SK-N-SH (cell line): ENCODE data around the gene SIM1. TPM values are rescaled to one million over a fixed set of nuclear protein-coding genes. Genes with fewer than 3 reads are reported as not detected.

Experiments
- CTCF ChIA-PET: fragments of 300-600, 350-600 bp; formaldehyde crosslinking; extraction: SDS; loops from one replicate; lab custom pipeline; 2021; lab: Yijun Ruan, JAX
- POLR2A ChIA-PET: fragments of 350-600 bp; sonication (Branson Sonifier 250); formaldehyde crosslinking; extraction: SDS; loops from one replicate; lab custom pipeline; 2020; ENCODE audit warnings: antibody characterized with exemption, inconsistent platforms; lab: Yijun Ruan, JAX
- DNase-seq: peaks from one replicate; pipeline ENCODE4 v3.0.0; 2012
- H2AFZ ChIP-seq: fragments of 200-600 bp; sonication (generic); 2 replicates; pipeline ENCODE4 v1.8.1; 2016; ENCODE audit warnings: antibody characterized with exemption, mild to moderate bottlenecking, low read depth
- H3F3A ChIP-seq: fragments of 200-600 bp; sonication (generic); replicated peaks from 2 replicates; pipeline ENCODE3; 2016; ENCODE audit warnings: antibody characterized with exemption, mild to moderate bottlenecking; ENCODE audit not compliant: insufficient read depth
- H3K27ac ChIP-seq, 2 experiments: fragments of 200-500 bp in 1 of 2; fragments of 200-600 bp in 1 of 2; sonication (Bioruptor generic) in 1 of 2; sonication (generic), shearing (Covaris generic) in 1 of 2; 2 replicates each; pipeline versions ENCODE4 v1.5.1 to v1.6.1; 2014 to 2016; ENCODE audit warnings: low read depth in 2 of 2, inconsistent platforms in 1 of 2, low read length in 1 of 2, mild to moderate bottlenecking in 1 of 2, mixed read lengths in 1 of 2
- H3K27me3 ChIP-seq: fragments of 200-600 bp; sonication (generic), shearing (Covaris generic); 2 replicates; pipeline ENCODE4 v1.6.1; 2016; ENCODE audit warnings: mixed run types; ENCODE audit not compliant: insufficient read depth
- H3K36me3 ChIP-seq, 2 experiments: fragments of 200-500 bp in 1 of 2; fragments of 200-600 bp in 1 of 2; sonication (Bioruptor generic) in 1 of 2; sonication (generic) in 1 of 2; replicated peaks in 1 of 2; 2 replicates each; pipeline versions ENCODE3 to v1.5.1; 2014 to 2016; ENCODE audit warnings: low read length in 1 of 2, mild to moderate bottlenecking in 1 of 2; ENCODE audit not compliant: insufficient read depth in 2 of 2, control insufficient read depth in 1 of 2
- H3K4me1 ChIP-seq, 2 experiments: fragments of 200-500 bp in 1 of 2; fragments of 200-600 bp in 1 of 2; sonication (Bioruptor generic) in 1 of 2; sonication (generic), shearing (Covaris generic) in 1 of 2; 2 replicates each; pipeline versions ENCODE4 v1.5.1 to v1.6.1; 2014 to 2016; ENCODE audit warnings: low read depth in 1 of 2, low read length in 1 of 2, mixed run types in 1 of 2; ENCODE audit not compliant: insufficient read depth in 2 of 2, control insufficient read depth in 1 of 2
- H3K4me2 ChIP-seq: fragments of 200-600 bp; sonication (generic), shearing (Covaris generic); 2 replicates; pipeline ENCODE4 v1.6.1; 2017; ENCODE audit warnings: mixed run types
- H3K4me3 ChIP-seq, 2 experiments: fragments of 200-500 bp in 1 of 2; fragments of 200-600 bp in 1 of 2; sonication (Bioruptor generic) in 1 of 2; sonication (generic), shearing (Covaris generic) in 1 of 2; 2 replicates each; pipeline versions ENCODE4 v1.5.1 to v1.8.1; 2014 to 2016; ENCODE audit warnings: low read depth in 2 of 2, inconsistent platforms in 1 of 2, low read length in 1 of 2, mild to moderate bottlenecking in 1 of 2, mixed read lengths in 1 of 2, moderate library complexity in 1 of 2
- H3K79me2 ChIP-seq: fragments of 200-600 bp; sonication (generic); 2 replicates; pipeline ENCODE4 v1.8.1; 2017; ENCODE audit warnings: mild to moderate bottlenecking; ENCODE audit not compliant: insufficient read depth
- H3K9ac ChIP-seq: fragments of 200-600 bp; sonication (generic); 2 replicates; pipeline ENCODE4 v1.6.1; 2017; ENCODE audit warnings: mixed run types
- H3K9me2 ChIP-seq: fragments of 200-600 bp; sonication (generic); 2 replicates; pipeline ENCODE4 v1.6.1; 2017; ENCODE audit warnings: mixed run types
- H3K9me3 ChIP-seq: fragments of 200-600 bp; sonication (generic); 2 replicates; pipeline ENCODE4 v1.6.1; 2017; ENCODE audit warnings: mixed run types, mild to moderate bottlenecking, moderate library complexity
- H4K20me1 ChIP-seq: fragments of 200-600 bp; sonication (generic); 2 replicates; pipeline ENCODE4 v1.6.1; 2017; ENCODE audit warnings: mild to moderate bottlenecking, mixed run types; ENCODE audit not compliant: insufficient read depth
- CTCF ChIP-seq: fragments of 200-600 bp; sonication (generic); IDR thresholded peaks from 2 replicates; pipeline ENCODE4 v1.6.1; 2017; ENCODE audit warnings: antibody characterized with exemption, mild to moderate bottlenecking, moderate library complexity
- FOSL2 ChIP-seq: IDR thresholded peaks from 2 replicates; pipeline ENCODE4 v1.4.0; 2012; ENCODE audit warnings: low read depth, mild to moderate bottlenecking, moderate library complexity, borderline replicate concordance
- FOXM1 ChIP-seq: IDR thresholded peaks from 2 replicates; pipeline ENCODE4 v1.4.0; 2012; ENCODE audit warnings: low read depth, mild to moderate bottlenecking
- GABPA ChIP-seq: IDR thresholded peaks from 2 replicates; pipeline ENCODE4 v1.4.0; 2012; ENCODE audit warnings: low read depth, mild to moderate bottlenecking
- JUND ChIP-seq: IDR thresholded peaks from 2 replicates; pipeline ENCODE4 v1.4.0; 2012
- MXI1 ChIP-seq: IDR thresholded peaks from 2 replicates; pipeline ENCODE4 v1.6.1; 2012; ENCODE audit warnings: mild to moderate bottlenecking, low read depth, low read length, improper control_type of control experiment
- PBX3 ChIP-seq: IDR thresholded peaks from 2 replicates; pipeline ENCODE4; 2012
- POLR2AphosphoS5 ChIP-seq: IDR thresholded peaks from 2 replicates; pipeline ENCODE4 v1.6.1; 2012; ENCODE audit warnings: low read depth, low read length
- RAD21 ChIP-seq: IDR thresholded peaks from 2 replicates; pipeline ENCODE4 v1.6.1; 2012; ENCODE audit warnings: mild to moderate bottlenecking, low read length
- RCOR1 ChIP-seq: fragments of 150-350 bp; IDR thresholded peaks from 2 replicates; pipeline ENCODE4 v1.6.1; 2017; ENCODE audit warnings: antibody characterized with exemption, low read length
- RFX5 ChIP-seq: IDR thresholded peaks from 2 replicates; pipeline ENCODE4 v1.6.1; 2012; ENCODE audit warnings: mild to moderate bottlenecking, improper control_type of control experiment, low read length
- RXRA ChIP-seq: IDR thresholded peaks from 2 replicates; pipeline ENCODE4 v1.4.0; 2012; ENCODE audit warnings: low read depth, mild to moderate bottlenecking, borderline replicate concordance
- SIN3A ChIP-seq: IDR thresholded peaks from 2 replicates; pipeline ENCODE4 v1.6.1; 2012; ENCODE audit warnings: low read depth, mild to moderate bottlenecking, low read length, moderate library complexity, borderline replicate concordance
- SMC3 ChIP-seq: IDR thresholded peaks from 2 replicates; pipeline ENCODE4 v1.6.1; 2012; ENCODE audit warnings: low read depth, low read length, improper control_type of control experiment
- TCF12 ChIP-seq: IDR thresholded peaks from 2 replicates; pipeline ENCODE4 v1.4.0; 2012
- TEAD4 ChIP-seq: IDR thresholded peaks from 2 replicates; pipeline ENCODE4 v1.4.0; 2012; ENCODE audit warnings: mild to moderate bottlenecking, borderline replicate concordance; ENCODE audit not compliant: insufficient read depth
- USF1 ChIP-seq: IDR thresholded peaks from 2 replicates; pipeline ENCODE4 v1.4.0; 2012; ENCODE audit warnings: low read depth, borderline replicate concordance
- WGBS: methylation state at CpG from one replicate; pipeline ENCODE4 v1.1.6; 2017; ENCODE audit warnings: low lambda C conversion rate; 5-methylcytosine and 5-hydroxymethylcytosine counted together
- polyA plus RNA-seq, 3 experiments: library from polyadenylated mRNA; depleted of rRNA; stranded (reverse); fragments of >200 nt; gene quantifications; 2 replicates each; pipeline ENCODE4 v1.2.3, GENCODE V29; 2012
- TF ChIP-seq, protein P1 (sequence below): IDR thresholded peaks from 2 replicates; pipeline ENCODE4 v1.4.0; 2012; ENCODE audit warnings: low read depth, borderline replicate concordance
- TF ChIP-seq, protein P2 (sequence below): fragments of 150-350 bp; IDR thresholded peaks from 2 replicates; pipeline ENCODE4 v1.6.1; 2017; ENCODE audit warnings: antibody characterized with exemption, low read length, low read depth, borderline replicate concordance
- TF ChIP-seq, protein P3 (sequence below): IDR thresholded peaks from 2 replicates; pipeline ENCODE4 v1.4.0; 2012; ENCODE audit warnings: low read depth

SIM1 gene
- polyA plus RNA-seq, 1 of the 3 experiments (the other 2 are of a cell fraction), result not detected

GRCh38 chr6:100472674-100473073 is 8.0 kb upstream of the SIM1 start:
- Histone ChIP-seq H2AFZ (no peak overlapping the region), H3K27me3 (peaks cover 46% of the 10 kb centered on the region), H3K4me1 (no peaks in the 10 kb centered on the region), H3K4me3 (no peak overlapping the region), H3K9ac (no peak overlapping the region), H3K4me2 (no peak overlapping the region), H3F3A (no peaks in the 10 kb centered on the region), H3K79me2 (no peaks in the 10 kb centered on the region), H3K27ac (no peak overlapping the region), H3K9me2 (no peaks in the 10 kb centered on the region), H4K20me1 (no peaks in the 10 kb centered on the region), H3K36me3 (no peaks in the 10 kb centered on the region), H3K9me3 (no peaks in the 10 kb centered on the region)
- TF ChIP-seq USF1 (no peak), RCOR1 (no peak), TEAD4 (no peak), FOXM1 (no peak), RAD21 (no peak), JUND (no peak), SIN3A (no peak), POLR2AphosphoS5 (no peak), RXRA (no peak), PBX3 (peak; percentile 17; the same call in 1 of the 2 replicates), MXI1 (no peak), TCF12 (0 out of 2 replicates have a peak, but pooled peaks have one; percentile 9), CTCF (no peak), SMC3 (no peak), GABPA (no peak), FOSL2 (0 out of 2 replicates have a peak, but pooled peaks have one; percentile 5), RFX5 (no peak)
- TF ChIP-seq, protein P1, sequence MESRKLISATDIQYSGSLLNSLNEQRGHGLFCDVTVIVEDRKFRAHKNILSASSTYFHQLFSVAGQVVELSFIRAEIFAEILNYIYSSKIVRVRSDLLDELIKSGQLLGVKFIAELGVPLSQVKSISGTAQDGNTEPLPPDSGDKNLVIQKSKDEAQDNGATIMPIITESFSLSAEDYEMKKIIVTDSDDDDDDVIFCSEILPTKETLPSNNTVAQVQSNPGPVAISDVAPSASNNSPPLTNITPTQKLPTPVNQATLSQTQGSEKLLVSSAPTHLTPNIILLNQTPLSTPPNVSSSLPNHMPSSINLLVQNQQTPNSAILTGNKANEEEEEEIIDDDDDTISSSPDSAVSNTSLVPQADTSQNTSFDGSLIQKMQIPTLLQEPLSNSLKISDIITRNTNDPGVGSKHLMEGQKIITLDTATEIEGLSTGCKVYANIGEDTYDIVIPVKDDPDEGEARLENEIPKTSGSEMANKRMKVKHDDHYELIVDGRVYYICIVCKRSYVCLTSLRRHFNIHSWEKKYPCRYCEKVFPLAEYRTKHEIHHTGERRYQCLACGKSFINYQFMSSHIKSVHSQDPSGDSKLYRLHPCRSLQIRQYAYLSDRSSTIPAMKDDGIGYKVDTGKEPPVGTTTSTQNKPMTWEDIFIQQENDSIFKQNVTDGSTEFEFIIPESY, result no peak
- TF ChIP-seq, protein P2, sequence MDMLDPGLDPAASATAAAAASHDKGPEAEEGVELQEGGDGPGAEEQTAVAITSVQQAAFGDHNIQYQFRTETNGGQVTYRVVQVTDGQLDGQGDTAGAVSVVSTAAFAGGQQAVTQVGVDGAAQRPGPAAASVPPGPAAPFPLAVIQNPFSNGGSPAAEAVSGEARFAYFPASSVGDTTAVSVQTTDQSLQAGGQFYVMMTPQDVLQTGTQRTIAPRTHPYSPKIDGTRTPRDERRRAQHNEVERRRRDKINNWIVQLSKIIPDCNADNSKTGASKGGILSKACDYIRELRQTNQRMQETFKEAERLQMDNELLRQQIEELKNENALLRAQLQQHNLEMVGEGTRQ, result no peak
- TF ChIP-seq, protein P3, sequence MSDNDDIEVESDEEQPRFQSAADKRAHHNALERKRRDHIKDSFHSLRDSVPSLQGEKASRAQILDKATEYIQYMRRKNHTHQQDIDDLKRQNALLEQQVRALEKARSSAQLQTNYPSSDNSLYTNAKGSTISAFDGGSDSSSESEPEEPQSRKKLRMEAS, result no peak
- POLR2A ChIA-PET, result no interaction called here
- CTCF ChIA-PET, result interaction anchor here (1.6 kb wide), 1 partner anchor 605 kb away, joined by 4 read pairs; no protein-coding TSS in a partner anchor
- no peak for DNase-seq
- 7% methylated on average over 3 of the region's 3 CpGs for WGBS
